Erythroblast (primary cell): ENCODE measurements around the gene ALG9.

ENCODE experiments used
- GATA1 ChIP-seq: IDR thresholded peaks from 2 replicates; pipeline ENCODE4 v1.6.1; 2011; ENCODE audit warnings: low read depth, mild to moderate bottlenecking, control low read depth, low read length, moderate library complexity
- POLR2A ChIP-seq: IDR thresholded peaks from 2 replicates; pipeline ENCODE4 v1.6.1; 2011; ENCODE audit warnings: mild to moderate bottlenecking, low read length

GRCh38 chr11:111770581-111771134, 100.7 kb downstream of the ALG9 start:
- TF ChIP-seq POLR2A (no peak), GATA1 (no peak)
